Lower leg skin (tissue), 4 donors: ENCODE results near the gene STXBP2. TPM values are rescaled to one million over a fixed set of nuclear protein-coding genes. Genes with fewer than 3 reads are reported as not detected.
A peak's percentile ranks its signal among the peaks of the same experiment; 100 is the strongest.

Source experiments
- DNase-seq, 2 donors: peaks; one replicate each; pipeline ENCODE4 v3.0.0-alpha.2; 2019; ENCODE audit warnings: low spot score in 2 of 2
- H3K4me3 ChIP-seq: fragments of 200-600 bp; sonication (generic); 2 replicates; pipeline ENCODE4 v1.5.1; 2017; ENCODE audit warnings: mild to moderate bottlenecking, low read depth; ENCODE audit not compliant: poor library complexity, severe bottlenecking
- CTCF ChIP-seq, 3 donors: fragments of 450-650 bp; IDR thresholded peaks; one replicate each; pipeline ENCODE4 v1.5.1; 2016; ENCODE audit warnings: antibody characterized with exemption in 3 of 3, mild to moderate bottlenecking in 3 of 3, moderate library complexity in 2 of 3
- POLR2A ChIP-seq, 2 donors: fragments of 450-650 bp; IDR thresholded peaks; one replicate each; pipeline ENCODE4 v1.6.1; 2016 to 2017; ENCODE audit warnings: antibody characterized with exemption in 2 of 2, mild to moderate bottlenecking in 1 of 2, moderate library complexity in 1 of 2
- WGBS, 2 donors: methylation state at CpG; one replicate each; pipeline ENCODE4 v1.1.5; 2018; 5-methylcytosine and 5-hydroxymethylcytosine counted together
- intact Hi-C: fragments of 100-400 bp; cut with DNase I; formaldehyde crosslinking; loops from one replicate; pipeline ENCODE4 v1.15.0; 2023; ENCODE audit warnings: low total_unique reads
- total RNA-seq, 4 donors: library from RNA; depleted of rRNA; stranded (reverse); fragments of >200 nt; gene quantifications; one replicate each; pipeline ENCODE4 v1.1.0, GENCODE V29; 2016

Gene STXBP2
- total RNA-seq, 4 donors from 2014 or later, result 43.8 to 109 (median 69.9) TPM

- intact Hi-C loops, result no loop called here
- TF ChIP-seq POLR2A (IDR thresholded peaks at IDR 0.05) (no peak), CTCF (IDR thresholded peaks at IDR 0.05) (no peak)
- 35 to 38% methylated on average over 9 of the region's 9 CpGs for WGBS, 2 donors
- no peak for DNase-seq
- no peak overlapping the region for H3K4me3 ChIP-seq
These were observed 32.7 kb downstream of the STXBP2 start for GRCh38 chr19:7669641-7670040.

GRCh38 chr19:7670150-7670783, 33.4 kb downstream of the STXBP2 start:
- no peak overlapping the region for H3K4me3 ChIP-seq
- TF ChIP-seq CTCF (IDR thresholded peaks at IDR 0.05) (no peak), POLR2A (IDR thresholded peaks at IDR 0.05) (no peak)
- intact Hi-C loops, result no loop called here
- DNase-seq, result no peak
- WGBS, 2 donors, result 2% methylated on average over 25 to 41 of the region's 43 CpGs

- H3K4me3 ChIP-seq, result no peak overlapping the region
- intact Hi-C loops, result no loop called here
- WGBS, 2 donors, result 30 to 32% methylated on average over 8 to 9 of the region's 9 CpGs
- no peak for DNase-seq
- TF ChIP-seq POLR2A (IDR thresholded peaks at IDR 0.05) (no peak), CTCF (IDR thresholded peaks at IDR 0.05) (no peak)
These were observed 33.9 kb downstream of the STXBP2 start for GRCh38 chr19:7670790-7671189.

GRCh38 chr19:7672522-7672921, 35.6 kb downstream of the STXBP2 start:
- intact Hi-C loops, result no loop called here
- TF ChIP-seq POLR2A (IDR thresholded peaks at IDR 0.05), result no peak
- no peak for TF ChIP-seq CTCF (IDR thresholded peaks at IDR 0.05)
- H3K4me3 ChIP-seq, result no peak overlapping the region
- DNase-seq, result no peak
- 52 to 58% methylated on average over 9 of the region's 9 CpGs for WGBS, 2 donors

- 49 to 50% methylated on average over 20 to 21 of the region's 21 CpGs for WGBS, 2 donors
- TF ChIP-seq POLR2A (IDR thresholded peaks at IDR 0.05), result no peak
- no peak for TF ChIP-seq CTCF (IDR thresholded peaks at IDR 0.05)
- no peak overlapping the region for H3K4me3 ChIP-seq
- DNase-seq, result peak; percentile 83 to 94
- intact Hi-C loops, result no loop called here
These were observed 37.4 kb downstream of the STXBP2 start for GRCh38 chr19:7674010-7675005.
